DND-41 (cell line): ENCODE results near the gene IP6K3.

Experiments
- ATAC-seq: fragments of 200-7000 bp; cut with Tn5 transposase; 3 replicates; pipeline ENCODE4 v1.9.1; 2021; ENCODE audit warnings: low read depth; ENCODE audit not compliant: insufficient read depth
- DNase-seq: peaks from one replicate; pipeline ENCODE4 v3.0.0-alpha.2; 2020
- H2AFZ ChIP-seq: 2 replicates; pipeline ENCODE4 v1.6.0; 2012; ENCODE audit warnings: low read depth, low read length
- H3K27ac ChIP-seq: 2 replicates; pipeline ENCODE4 v1.5.1; 2012; ENCODE audit warnings: low read length, inconsistent platforms
- H3K27me3 ChIP-seq: fragments of 200-600 bp; sonication (generic); 2 replicates; pipeline ENCODE4 v1.6.0; 2012; ENCODE audit warnings: low read length, mild to moderate bottlenecking, inconsistent platforms; ENCODE audit not compliant: insufficient read depth, poor library complexity
- H3K36me3 ChIP-seq: 2 replicates; pipeline ENCODE4 v1.5.1; 2012; ENCODE audit warnings: low read length, inconsistent platforms; ENCODE audit not compliant: insufficient read depth
- H3K4me1 ChIP-seq: 2 replicates; pipeline ENCODE4 v1.5.1; 2012; ENCODE audit warnings: mild to moderate bottlenecking, low read length; ENCODE audit not compliant: insufficient read depth
- H3K4me2 ChIP-seq: 2 replicates; pipeline ENCODE4 v1.6.0; 2012; ENCODE audit warnings: mild to moderate bottlenecking, moderate library complexity, low read length, inconsistent platforms; ENCODE audit not compliant: insufficient read depth
- H3K4me3 ChIP-seq, 2 experiments: fragments of 200-600 bp in 1 of 2; shearing (Covaris generic) in 1 of 2; 2 replicates each; pipeline ENCODE4 v1.5.1; 2012 to 2016; ENCODE audit warnings: inconsistent platforms in 2 of 2, low read length in 2 of 2, mild to moderate bottlenecking in 2 of 2, low read depth in 1 of 2, moderate library complexity in 1 of 2
- H3K79me2 ChIP-seq: 2 replicates; pipeline ENCODE4 v1.6.0; 2012; ENCODE audit warnings: low read length, inconsistent platforms; ENCODE audit not compliant: insufficient read depth
- H3K9ac ChIP-seq: 2 replicates; pipeline ENCODE4 v1.6.0; 2012; ENCODE audit warnings: low read depth, mild to moderate bottlenecking, inconsistent platforms, low read length, moderate library complexity
- H3K9me3 ChIP-seq: 2 replicates; pipeline ENCODE4 v1.5.1; 2012; ENCODE audit warnings: low read length, moderate library complexity, mild to moderate bottlenecking, inconsistent platforms; ENCODE audit not compliant: insufficient read depth, severe bottlenecking
- H4K20me1 ChIP-seq: 2 replicates; pipeline ENCODE4 v1.6.0; 2012; ENCODE audit warnings: low read length; ENCODE audit not compliant: insufficient read depth
- EZH2 ChIP-seq: IDR thresholded peaks from 3 replicates; pipeline ENCODE4 v1.6.1; 2012; ENCODE audit warnings: borderline replicate concordance, low read depth, mild to moderate bottlenecking, moderate library complexity, low read length, inconsistent platforms; ENCODE audit not compliant: severe bottlenecking
- TF ChIP-seq, protein P1 (sequence below): IDR thresholded peaks from 2 replicates; pipeline ENCODE4 v1.5.1; 2012; ENCODE audit warnings: borderline replicate concordance, low read length, moderate library complexity, mild to moderate bottlenecking; ENCODE audit not compliant: poor library complexity, severe bottlenecking; ENCODE audit errors: extremely low read depth

IP6K3 gene

GRCh38 chr6:33678932-33679490 lies 67.7 kb downstream of the IP6K3 start:
- peaks cover 87% of the 10 kb centered on the region for H3K36me3 ChIP-seq
- no peak for ATAC-seq

DNA sequence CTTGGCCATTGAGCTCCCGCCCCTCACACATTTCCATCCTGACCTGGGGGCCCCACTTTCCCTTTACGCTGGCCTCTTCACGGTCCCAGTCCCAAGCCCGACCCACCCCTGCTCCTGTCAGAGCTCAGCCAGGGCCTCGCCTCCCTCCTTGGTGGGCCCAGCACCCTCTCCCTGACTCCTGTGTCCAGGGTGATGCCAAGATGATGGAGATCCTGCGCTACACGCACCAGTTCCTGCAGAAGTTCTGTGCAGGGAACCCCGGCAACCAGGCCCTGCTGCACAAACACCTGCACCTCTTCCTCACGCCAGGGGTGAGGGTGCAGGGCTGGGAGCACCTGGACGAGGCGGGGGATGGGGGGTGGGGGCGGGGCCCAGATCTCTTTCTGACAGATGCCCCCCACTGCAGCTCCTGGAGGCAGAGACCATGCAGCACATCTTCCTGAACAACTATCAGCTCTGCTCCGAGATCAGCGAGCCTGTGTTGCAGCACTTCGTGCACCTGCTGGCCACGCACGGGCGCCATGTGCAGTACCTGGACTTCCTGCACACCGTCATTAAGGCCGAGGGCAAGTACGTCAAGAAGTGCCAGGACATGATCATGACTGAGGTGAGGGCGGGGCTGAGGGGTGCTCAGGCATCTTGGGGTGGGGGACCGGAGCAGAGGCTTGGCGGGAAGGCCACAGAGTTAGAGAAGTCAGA lies 68.3 kb downstream of the IP6K3 start:
- Histone ChIP-seq H3K4me1 (no peaks in the 10 kb centered on the region), H3K79me2 (no peaks in the 10 kb centered on the region), H3K9me3 (no peaks in the 10 kb centered on the region), H3K9ac (no peak overlapping the region), H3K36me3 (peaks cover 87% of the 10 kb centered on the region), H3K4me3 (no peak overlapping the region), H3K4me2 (no peak overlapping the region), H3K27me3 (no peaks in the 10 kb centered on the region), H2AFZ (no peak overlapping the region), H3K27ac (no peak overlapping the region), H4K20me1 (peaks cover 3% of the 10 kb centered on the region; the same call in 1 of the 2 replicates)
- DNase-seq: no peak
- TF ChIP-seq, protein P1, sequence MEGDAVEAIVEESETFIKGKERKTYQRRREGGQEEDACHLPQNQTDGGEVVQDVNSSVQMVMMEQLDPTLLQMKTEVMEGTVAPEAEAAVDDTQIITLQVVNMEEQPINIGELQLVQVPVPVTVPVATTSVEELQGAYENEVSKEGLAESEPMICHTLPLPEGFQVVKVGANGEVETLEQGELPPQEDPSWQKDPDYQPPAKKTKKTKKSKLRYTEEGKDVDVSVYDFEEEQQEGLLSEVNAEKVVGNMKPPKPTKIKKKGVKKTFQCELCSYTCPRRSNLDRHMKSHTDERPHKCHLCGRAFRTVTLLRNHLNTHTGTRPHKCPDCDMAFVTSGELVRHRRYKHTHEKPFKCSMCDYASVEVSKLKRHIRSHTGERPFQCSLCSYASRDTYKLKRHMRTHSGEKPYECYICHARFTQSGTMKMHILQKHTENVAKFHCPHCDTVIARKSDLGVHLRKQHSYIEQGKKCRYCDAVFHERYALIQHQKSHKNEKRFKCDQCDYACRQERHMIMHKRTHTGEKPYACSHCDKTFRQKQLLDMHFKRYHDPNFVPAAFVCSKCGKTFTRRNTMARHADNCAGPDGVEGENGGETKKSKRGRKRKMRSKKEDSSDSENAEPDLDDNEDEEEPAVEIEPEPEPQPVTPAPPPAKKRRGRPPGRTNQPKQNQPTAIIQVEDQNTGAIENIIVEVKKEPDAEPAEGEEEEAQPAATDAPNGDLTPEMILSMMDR: no peak
- TF ChIP-seq EZH2: no peak
- no peak for ATAC-seq

More at GRCh38 chr6:33678932-33679490, 67.7 kb downstream of the IP6K3 start:
- H3K4me1 ChIP-seq: no peaks in the 10 kb centered on the region
- H4K20me1 ChIP-seq: peaks cover 3% of the 10 kb centered on the region; the same call in 1 of the 2 replicates
- H3K27me3 ChIP-seq: no peaks in the 10 kb centered on the region
- H3K79me2 ChIP-seq: no peaks in the 10 kb centered on the region
- DNase-seq: no peak
- H3K4me3 ChIP-seq: no peak overlapping the region
- H3K9me3 ChIP-seq: no peaks in the 10 kb centered on the region
- no peak overlapping the region for H3K4me2 ChIP-seq
- H2AFZ ChIP-seq: no peak overlapping the region
- no peak overlapping the region for H3K27ac ChIP-seq
- H3K9ac ChIP-seq: no peak overlapping the region
- no peak for TF ChIP-seq EZH2
- TF ChIP-seq, protein P1: no peak

- Histone ChIP-seq H3K9ac (no peak overlapping the region), H3K4me2 (no peak overlapping the region), H3K27me3 (no peaks in the 10 kb centered on the region), H3K79me2 (no peaks in the 10 kb centered on the region), H3K27ac (no peak overlapping the region), H2AFZ (no peak overlapping the region), H3K9me3 (no peaks in the 10 kb centered on the region), H4K20me1 (peaks cover 3% of the 10 kb centered on the region; the same call in 1 of the 2 replicates), H3K4me3 (no peak overlapping the region), H3K4me1 (no peaks in the 10 kb centered on the region), H3K36me3 (peaks cover 84% of the 10 kb centered on the region)
- ATAC-seq (no peak), DNase-seq (no peak)
- TF ChIP-seq, protein P1: no peak
- TF ChIP-seq EZH2: no peak
Observed at GRCh38 chr6:33677689-33678088, 69.0 kb downstream of the IP6K3 start.
